GM12878 (cell line): ENCODE measurements around the gene LAMA2. TPM values are rescaled to one million over a fixed set of nuclear protein-coding genes. Genes with fewer than 3 reads are reported as not detected.

Experiments used
- ATAC-seq: fragments of 200-7000 bp; cut with Tn5 transposase; 3 replicates; pipeline ENCODE4 v1.9.1; 2020; ENCODE audit warnings: mild to moderate bottlenecking, moderate library complexity
- BruUV-seq: library from RNA; stranded (reverse); fragments of 400-500 nt; replicated peaks from 2 replicates; lab custom pipeline; 2021; lab: Mats Ljungman, UMichigan
- CTCF ChIA-PET: fragments of 300-600 bp; sonication (Branson Sonifier 250); formaldehyde crosslinking; extraction: SDS; loops from one replicate; lab custom pipeline; 2021; ENCODE audit warnings: inconsistent platforms; lab: Yijun Ruan, JAX
- POLR2A ChIA-PET: fragments of 350-600 bp; formaldehyde crosslinking; extraction: SDS; loops from one replicate; lab custom pipeline; 2021; ENCODE audit warnings: inconsistent platforms; lab: Charles Lee
- RAD21 ChIA-PET: fragments of 300-600 bp; sonication (Branson Sonifier 250); formaldehyde crosslinking; loops from one replicate; lab custom pipeline; 2023; ENCODE audit warnings: antibody characterized with exemption; ENCODE audit not compliant: unreplicated experiment; lab: Charles Lee
- SMC1A ChIA-PET: fragments of 300-600 bp; sonication (Branson Sonifier 250); formaldehyde crosslinking; loops from one replicate; lab custom pipeline; 2023; ENCODE audit not compliant: unreplicated experiment, uncharacterized antibody; lab: Charles Lee
- DNase-seq: peaks from one replicate; pipeline ENCODE4 v3.0.0-alpha.2; 2011; ENCODE audit warnings: low read depth, low spot score
- FAIRE-seq: peaks from 3 replicates; lab custom pipeline; 2011; peaks lifted over from hg19 to GRCh38; lab: Jason Lieb, UNC
- H2AFZ ChIP-seq: 2 replicates; pipeline ENCODE4 v1.6.0; 2011; ENCODE audit warnings: low read depth, low read length, control low read depth; ENCODE audit not compliant: control insufficient read depth
- H3K27ac ChIP-seq: 2 replicates; pipeline ENCODE4 v1.5.1; 2011; ENCODE audit warnings: control low read depth; ENCODE audit not compliant: control insufficient read depth, insufficient read depth
- H3K27me3 ChIP-seq, 2 experiments: replicated peaks in 1 of 2; 2 replicates each; pipeline versions ENCODE4 v1.6.0 to v1.6.1; 2011; ENCODE audit warnings: low read length in 1 of 2; ENCODE audit not compliant: control insufficient read depth in 2 of 2, insufficient read depth in 2 of 2
- H3K36me3 ChIP-seq, 2 experiments: 2 replicates each; pipeline ENCODE4 v1.5.1; 2011; ENCODE audit warnings: low read length in 1 of 2; ENCODE audit not compliant: control insufficient read depth in 2 of 2, insufficient read depth in 2 of 2
- H3K4me1 ChIP-seq: 2 replicates; pipeline ENCODE4 v1.6.1; 2011; ENCODE audit warnings: mild to moderate bottlenecking, low read length, moderate library complexity, mixed read lengths; ENCODE audit not compliant: control insufficient read depth, insufficient read depth
- H3K4me2 ChIP-seq: 2 replicates; pipeline ENCODE4 v1.6.0; 2011; ENCODE audit warnings: control low read depth; ENCODE audit not compliant: control insufficient read depth, insufficient read depth
- H3K4me3 ChIP-seq: fragments of 200-600 bp; sonication (generic); 2 replicates; pipeline ENCODE4 v1.5.1; 2016
- H3K79me2 ChIP-seq: 2 replicates; pipeline ENCODE4 v1.6.0; 2011; ENCODE audit warnings: low read length; ENCODE audit not compliant: control insufficient read depth, insufficient read depth
- H3K9ac ChIP-seq: 2 replicates; pipeline ENCODE4 v1.8.0; 2011; ENCODE audit warnings: low read length, control low read depth, mixed read lengths; ENCODE audit not compliant: control insufficient read depth, insufficient read depth
- H3K9me3 ChIP-seq: replicated peaks from 3 replicates; pipeline ENCODE4 v1.5.1; 2011; ENCODE audit warnings: mild to moderate bottlenecking, low read length; ENCODE audit not compliant: control insufficient read depth, insufficient read depth
- H4K20me1 ChIP-seq: 2 replicates; pipeline ENCODE4 v1.6.0; 2011; ENCODE audit not compliant: control insufficient read depth, insufficient read depth
- ATF7 ChIP-seq: fragments of 450-650 bp; IDR thresholded peaks from 2 replicates; pipeline ENCODE4 v1.6.1; 2016; ENCODE audit warnings: low read depth, mild to moderate bottlenecking
- CBFB ChIP-seq: IDR thresholded peaks from 2 replicates; pipeline ENCODE4 v1.6.1; 2016; ENCODE audit warnings: antibody characterized with exemption, low read depth
- CBX3 ChIP-seq: fragments of 200-600 bp; sonication (generic); IDR thresholded peaks from 2 replicates; pipeline ENCODE4 v1.6.1; 2016; ENCODE audit warnings: low read depth, borderline replicate concordance
- CEBPZ ChIP-seq: fragments of 150-350 bp; IDR thresholded peaks from 2 replicates; pipeline ENCODE4 v1.6.1; 2016; ENCODE audit warnings: low read depth, low read length
- E2F4 ChIP-seq: IDR thresholded peaks from 2 replicates; pipeline ENCODE4 v1.6.1; 2012; ENCODE audit warnings: low read depth, low read length, improper control_type of control experiment
- EZH2 ChIP-seq: IDR thresholded peaks from 2 replicates; pipeline ENCODE4 v1.6.1; 2012; ENCODE audit warnings: low read depth, mild to moderate bottlenecking, control low read depth, inconsistent platforms, low read length, borderline replicate concordance; ENCODE audit not compliant: control insufficient read depth
- FOXM1 ChIP-seq: IDR thresholded peaks from 2 replicates; pipeline ENCODE4 v1.6.1; 2012; ENCODE audit warnings: low read depth, mild to moderate bottlenecking, inconsistent platforms, low read length, moderate library complexity
- HDAC6 ChIP-seq: fragments of 200-600 bp; sonication (generic); IDR thresholded peaks from one replicate; pipeline ENCODE4 v1.8.0; 2017; ENCODE audit warnings: antibody characterized with exemption; ENCODE audit not compliant: unreplicated experiment
- IKZF1 ChIP-seq: fragments of 450-650 bp; conservative IDR thresholded peaks from 2 replicates; pipeline ENCODE4 v1.6.1; 2017; ENCODE audit warnings: antibody characterized with exemption, mild to moderate bottlenecking
- IKZF2 ChIP-seq, 2 experiments: fragments of 450-650 bp; IDR thresholded peaks; 2 replicates each; pipeline ENCODE4 v1.6.1; 2017; ENCODE audit warnings: mild to moderate bottlenecking in 2 of 2, moderate library complexity in 2 of 2
- JUND ChIP-seq: IDR thresholded peaks from 2 replicates; pipeline ENCODE4 v1.6.1; 2012; ENCODE audit warnings: low read depth, mild to moderate bottlenecking, low read length, improper control_type of control experiment, moderate library complexity
- MYC ChIP-seq: IDR thresholded peaks from 2 replicates; pipeline ENCODE4 v1.6.1; 2011; ENCODE audit warnings: mild to moderate bottlenecking, low read length, moderate library complexity, inconsistent platforms; ENCODE audit not compliant: insufficient read depth, insufficient replicate concordance, insufficient read length, severe bottlenecking
- PML ChIP-seq: IDR thresholded peaks from 2 replicates; pipeline ENCODE4 v1.6.1; 2012; ENCODE audit warnings: low read length, inconsistent platforms
- STAT3 ChIP-seq: IDR thresholded peaks from 2 replicates; pipeline ENCODE4 v1.6.1; 2011; ENCODE audit warnings: low read depth, low read length, improper control_type of control experiment
- SUPT20H ChIP-seq: IDR thresholded peaks from 2 replicates; pipeline ENCODE4 v1.6.1; 2011; ENCODE audit warnings: low read depth, mild to moderate bottlenecking, low read length, moderate library complexity, borderline replicate concordance; ENCODE audit not compliant: control insufficient read depth
- TBL1XR1 ChIP-seq: IDR thresholded peaks from 2 replicates; pipeline ENCODE4 v1.6.1; 2012; ENCODE audit warnings: low read depth, low read length, improper control_type of control experiment
- WGBS: methylation state at CpG from one replicate; pipeline ENCODE4 v1.1.6; 2016; ENCODE audit warnings: low lambda C conversion rate; ENCODE audit not compliant: insufficient replicate concordance, insufficient coverage; ENCODE audit errors: missing lambda C conversion rate; 5-methylcytosine and 5-hydroxymethylcytosine counted together
- in situ Hi-C: fragments of 300-500 bp; cut with MboI; formaldehyde crosslinking; loops from 9 replicates; pipeline ENCODE4 v1.14.3; 2018; ENCODE audit warnings: mixed read lengths
- intact Hi-C: fragments of 100-400 bp; cut with micrococcal nuclease; formaldehyde crosslinking; loops from one replicate; pipeline ENCODE4 v1.14.2; 2022; ENCODE audit not compliant: unreplicated experiment
- polyA plus RNA-seq, 11 experiments: library from polyadenylated mRNA; depleted of rRNA in 4 of 11; unstranded in 6 of 11; stranded (reverse) in 5 of 11; fragments of >200 nt; fragmentation: Nextera tagmentation in 4 of 11; fragmentation: Illumina TruSeq in 1 of 11; extraction: Ambion mirVana in 4 of 11; extraction: Trizol in 1 of 11; gene quantifications; 1 replicate in 1 of 11; 2 replicates in 10 of 11; pipeline versions ENCODE4 v1.2.1 to v1.2.3, GENCODE V29; 2011 to 2016; ENCODE audit warnings: inconsistent platforms in 2 of 11, missing spikeins in 2 of 11, low read depth in 1 of 11
- total RNA-seq, 4 experiments: library from RNA; depleted of rRNA in 3 of 4; stranded (reverse); fragments of >200 nt in 3 of 4; fragmentation: Illumina TruSeq in 1 of 4; extraction: Trizol in 1 of 4; gene quantifications; 2 replicates each; pipeline versions ENCODE4 v1.2.1 to v1.2.3, GENCODE V29; 2013 to 2021

LAMA2 gene
- total and polyA plus RNA-seq, 10 of the 15 experiments (the other 5 are each of a cell fraction or from before 2014, with no cell fraction given): 0.04 to 2.0 (median 0.37) TPM; not detected in 1

GRCh38 chr6:129382916-129383315 lies 500.0 kb downstream of the LAMA2 start:
- WGBS: 42% methylated on average over 7 of the region's 7 CpGs
- intact Hi-C loops: no loop called here

GRCh38 chr6:129385117-129385516 lies 502.2 kb downstream of the LAMA2 start:
- SMC1A ChIA-PET: no interaction called here
- Histone ChIP-seq H3K9ac (no peak overlapping the region), H3K4me2 (no peak overlapping the region), H3K36me3 (no peaks in the 10 kb centered on the region), H3K79me2 (no peaks in the 10 kb centered on the region), H3K9me3 (no peaks in the 10 kb centered on the region), H3K27ac (no peak overlapping the region), H3K4me3 (no peak overlapping the region), H4K20me1 (no peaks in the 10 kb centered on the region), H3K27me3 (no peaks in the 10 kb centered on the region; a peak in 1 of 4 replicates), H3K4me1 (no peaks in the 10 kb centered on the region), H2AFZ (no peak overlapping the region)
- POLR2A ChIA-PET: no interaction called here
- DNase-seq: no peak
- BruUV-seq: no TSS peak
- in situ Hi-C loops: no loop called here
- WGBS: 9% methylated on average over 1 of the region's 1 CpG
- no peak for FAIRE-seq
- intact Hi-C loops: no loop called here
- CTCF ChIA-PET: no interaction called here
- RAD21 ChIA-PET: no interaction called here
- no peak for ATAC-seq
- no peak for TF ChIP-seq IKZF1
- no peak for TF ChIP-seq CBFB
- no peak for TF ChIP-seq HDAC6
- TF ChIP-seq IKZF2 (IDR thresholded peaks at IDR 0.05): no peak
- no peak for TF ChIP-seq SUPT20H
- TF ChIP-seq CEBPZ: no peak
- no peak for TF ChIP-seq ATF7
- TF ChIP-seq PML: no peak

More at GRCh38 chr6:129382916-129383315, 500.0 kb downstream of the LAMA2 start:
- FAIRE-seq: no peak
- TF ChIP-seq E2F4 (no peak), MYC (no peak), FOXM1 (no peak), TBL1XR1 (no peak), EZH2 (no peak), CBX3 (no peak), JUND (no peak), STAT3 (no peak)
- TF ChIP-seq, all 136 proteins: peak for 0
- no peaks in the 10 kb centered on the region for H3K36me3 ChIP-seq
- no peaks in the 10 kb centered on the region for H3K9me3 ChIP-seq
- RAD21 ChIA-PET: no interaction called here
- POLR2A ChIA-PET: no interaction called here
- H3K79me2 ChIP-seq: no peaks in the 10 kb centered on the region
- no peaks in the 10 kb centered on the region for H3K27me3 ChIP-seq
- H3K4me3 ChIP-seq: no peak overlapping the region
- no TSS peak for BruUV-seq
- no peak for ATAC-seq
- CTCF ChIA-PET: interaction anchor here (0.6 to 1.2 kb wide), 3 partner anchors 13 to 763 kb away, joined by 3 to 5 read pairs (median 4); no protein-coding TSS in a partner anchor
- H3K9ac ChIP-seq: no peak overlapping the region
- H3K4me2 ChIP-seq: no peak overlapping the region
- no peak for DNase-seq
- in situ Hi-C loops: no loop called here
- H3K4me1 ChIP-seq: no peaks in the 10 kb centered on the region
- H2AFZ ChIP-seq: no peak overlapping the region
- SMC1A ChIA-PET: interaction anchor here (0.7 kb wide), 1 partner anchor 940 kb away, joined by 3 read pairs; no protein-coding TSS in a partner anchor
- H3K27ac ChIP-seq: no peak overlapping the region
- H4K20me1 ChIP-seq: no peaks in the 10 kb centered on the region
